ENCODE data around the gene ELFN2.

ELFN2 gene

GRCh38 chr22:37375801-37376200 lies 51.5 kb downstream of the ELFN2 start:
- POLR2A ChIA-PET: no interaction called here

GRCh38 chr22:37374571-37374970 lies 52.7 kb downstream of the ELFN2 start:
- ChIA-PET POLR2A (no interaction called here), CTCF (no interaction called here)
- no peak for TF ChIP-seq FOXK2 (IDR thresholded peaks at IDR 0.05)
- no peak for DNase-seq (ENCODE audit: extremely low spot score)

More at GRCh38 chr22:37375801-37376200, 51.5 kb downstream of the ELFN2 start:
- DNase-seq (ENCODE audit: extremely low spot score): no peak
- CTCF ChIA-PET: no interaction called here
- no peak for TF ChIP-seq HDGF (IDR thresholded peaks at IDR 0.05; ENCODE audit: borderline replicate concordance)
- no peak for TF ChIP-seq FOXK2 (IDR thresholded peaks at IDR 0.05)
- TF ChIP-seq TARDBP (IDR thresholded peaks at IDR 0.05): no peak
- no peak for TF ChIP-seq NFRKB (IDR thresholded peaks at IDR 0.05)
- TF ChIP-seq ZNF384 (IDR thresholded peaks at IDR 0.05): no peak
- no peak for TF ChIP-seq ELF4 (IDR thresholded peaks at IDR 0.05)
- no peak for TF ChIP-seq FOXA1 (IDR thresholded peaks at IDR 0.05)
- TF ChIP-seq PKNOX1 (IDR thresholded peaks at IDR 0.05): no peak
- no peak for TF ChIP-seq SP1 (IDR thresholded peaks at IDR 0.05)
- TF ChIP-seq CTBP1 (IDR thresholded peaks at IDR 0.05; ENCODE audit: borderline replicate concordance): no peak
- TF ChIP-seq FOXM1 (IDR thresholded peaks at IDR 0.05; ENCODE audit: borderline replicate concordance): no peak
- no peak for TF ChIP-seq SUZ12 (IDR thresholded peaks at IDR 0.05)
- no peak for TF ChIP-seq ARNT (IDR thresholded peaks at IDR 0.05)
- TF ChIP-seq BHLHE40 (IDR thresholded peaks at IDR 0.05; ENCODE audit: borderline replicate concordance): no peak
- TF ChIP-seq L3MBTL2 (conservative IDR thresholded peaks at IDR 0.05): no peak
- TF ChIP-seq LEF1 (IDR thresholded peaks at IDR 0.05; ENCODE audit: borderline replicate concordance): no peak

- no peak for DNase-seq (ENCODE audit: extremely low spot score)
- CTCF ChIA-PET: no interaction called here
- TF ChIP-seq FOXK2 (IDR thresholded peaks at IDR 0.05) (no peak), SP1 (IDR thresholded peaks at IDR 0.05) (no peak), SUZ12 (IDR thresholded peaks at IDR 0.05) (no peak), FOXA1 (IDR thresholded peaks at IDR 0.05) (no peak), NFRKB (IDR thresholded peaks at IDR 0.05) (no peak), PKNOX1 (IDR thresholded peaks at IDR 0.05) (no peak), ARNT (IDR thresholded peaks at IDR 0.05) (no peak), CTBP1 (IDR thresholded peaks at IDR 0.05; ENCODE audit: borderline replicate concordance) (no peak)
- POLR2A ChIA-PET: no interaction called here
Measured at GRCh38 chr22:37373451-37373850, 53.8 kb downstream of the ELFN2 start.

GRCh38 chr22:37371911-37372310 lies 55.4 kb downstream of the ELFN2 start:
- DNase-seq (ENCODE audit: extremely low spot score): no peak
- TF ChIP-seq FOXA1 (IDR thresholded peaks at IDR 0.05): no peak
- TF ChIP-seq FOXK2 (IDR thresholded peaks at IDR 0.05): no peak
- TF ChIP-seq SUZ12 (IDR thresholded peaks at IDR 0.05): no peak
- no peak for TF ChIP-seq HDGF (IDR thresholded peaks at IDR 0.05; ENCODE audit: borderline replicate concordance)
- TF ChIP-seq FOXM1 (IDR thresholded peaks at IDR 0.05; ENCODE audit: borderline replicate concordance): no peak
- no peak for TF ChIP-seq ARNT (IDR thresholded peaks at IDR 0.05)
- no peak for TF ChIP-seq TARDBP (IDR thresholded peaks at IDR 0.05)
- TF ChIP-seq SP1 (IDR thresholded peaks at IDR 0.05): no peak
- TF ChIP-seq LEF1 (IDR thresholded peaks at IDR 0.05; ENCODE audit: borderline replicate concordance): no peak
- no peak for TF ChIP-seq ZNF384 (IDR thresholded peaks at IDR 0.05)
- TF ChIP-seq ELF4 (IDR thresholded peaks at IDR 0.05): no peak
- no peak for TF ChIP-seq BHLHE40 (IDR thresholded peaks at IDR 0.05; ENCODE audit: borderline replicate concordance)
- no peak for TF ChIP-seq PKNOX1 (IDR thresholded peaks at IDR 0.05)
- no peak for TF ChIP-seq CTBP1 (IDR thresholded peaks at IDR 0.05; ENCODE audit: borderline replicate concordance)
- no peak for TF ChIP-seq L3MBTL2 (conservative IDR thresholded peaks at IDR 0.05)
- no peak for TF ChIP-seq NFRKB (IDR thresholded peaks at IDR 0.05)
- ChIA-PET CTCF (no interaction called here), POLR2A (no interaction called here)

DNA sequence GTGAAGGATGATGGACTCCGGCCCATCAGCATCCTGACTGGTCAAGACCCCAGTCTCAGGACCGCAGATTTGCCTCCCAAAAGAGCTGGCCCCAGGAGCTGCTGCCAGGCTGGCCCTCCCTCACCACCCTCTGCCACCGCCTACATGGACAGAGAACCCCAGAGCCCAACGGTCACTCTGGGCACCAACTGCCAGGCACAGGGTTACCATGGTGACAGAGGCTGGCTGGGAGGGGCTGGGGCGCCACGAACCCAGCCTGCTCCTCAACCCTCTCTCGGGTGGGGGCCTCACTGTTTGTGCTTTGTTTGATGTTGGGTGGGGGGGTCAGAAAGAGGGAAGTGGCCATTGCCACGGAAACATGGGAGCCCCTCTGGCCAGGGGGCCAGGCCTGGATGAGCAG lies 55.8 kb downstream of the ELFN2 start:
- POLR2A ChIA-PET: no interaction called here
- CTCF ChIA-PET: interaction anchor here (0.6 kb wide), 1 partner anchor 356 kb away, joined by 5 read pairs; no protein-coding TSS in a partner anchor
- no peak for TF ChIP-seq TARDBP (IDR thresholded peaks at IDR 0.05)
- no peak for DNase-seq (ENCODE audit: extremely low spot score)

DNA sequence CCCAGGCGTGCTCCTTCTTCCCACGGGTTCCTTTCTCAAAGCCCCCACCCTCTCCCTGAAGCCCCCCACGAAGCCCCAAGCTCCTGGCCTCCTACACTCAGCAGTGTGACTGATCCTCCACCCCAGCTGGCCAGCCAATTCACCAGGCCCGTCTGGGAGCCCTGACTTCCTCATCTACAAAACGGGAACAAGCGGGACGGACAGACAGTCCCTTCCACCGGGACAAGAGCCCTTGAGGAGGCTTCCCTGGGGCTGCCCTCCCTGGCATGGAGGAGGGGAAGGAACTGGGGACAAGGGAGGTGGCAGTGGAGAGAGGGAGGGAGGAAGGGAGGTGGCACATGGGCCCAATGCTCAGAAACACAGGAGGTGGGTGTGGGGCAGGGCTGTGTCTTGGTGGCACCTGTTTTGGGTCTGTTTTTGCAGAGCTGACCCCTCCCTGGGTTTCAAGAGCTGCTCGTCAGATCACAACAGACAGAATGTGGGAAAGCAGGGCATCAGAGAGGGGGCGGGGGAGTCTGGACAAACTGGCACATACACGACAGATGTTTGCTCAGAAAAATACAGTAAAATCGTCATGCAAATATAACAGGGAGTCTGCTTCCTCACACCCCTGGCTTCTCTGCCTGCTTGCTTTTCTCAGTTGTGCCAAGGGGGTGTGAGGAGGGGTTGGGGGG lies 56.8 kb downstream of the ELFN2 start:
- TF ChIP-seq FOXA1 (IDR thresholded peaks at IDR 0.05) (no peak), ZNF384 (IDR thresholded peaks at IDR 0.05) (no peak), NFRKB (IDR thresholded peaks at IDR 0.05) (no peak), HDGF (IDR thresholded peaks at IDR 0.05; ENCODE audit: borderline replicate concordance) (no peak), ELF4 (IDR thresholded peaks at IDR 0.05) (no peak), TARDBP (IDR thresholded peaks at IDR 0.05) (no peak), ARNT (IDR thresholded peaks at IDR 0.05) (no peak), CTBP1 (IDR thresholded peaks at IDR 0.05; ENCODE audit: borderline replicate concordance) (no peak), SUZ12 (IDR thresholded peaks at IDR 0.05) (no peak), SP1 (IDR thresholded peaks at IDR 0.05) (no peak), FOXK2 (IDR thresholded peaks at IDR 0.05) (no peak), LEF1 (IDR thresholded peaks at IDR 0.05; ENCODE audit: borderline replicate concordance) (no peak)
- ChIA-PET CTCF (no interaction called here), POLR2A (no interaction called here)
- no peak for DNase-seq (ENCODE audit: extremely low spot score)

DNA sequence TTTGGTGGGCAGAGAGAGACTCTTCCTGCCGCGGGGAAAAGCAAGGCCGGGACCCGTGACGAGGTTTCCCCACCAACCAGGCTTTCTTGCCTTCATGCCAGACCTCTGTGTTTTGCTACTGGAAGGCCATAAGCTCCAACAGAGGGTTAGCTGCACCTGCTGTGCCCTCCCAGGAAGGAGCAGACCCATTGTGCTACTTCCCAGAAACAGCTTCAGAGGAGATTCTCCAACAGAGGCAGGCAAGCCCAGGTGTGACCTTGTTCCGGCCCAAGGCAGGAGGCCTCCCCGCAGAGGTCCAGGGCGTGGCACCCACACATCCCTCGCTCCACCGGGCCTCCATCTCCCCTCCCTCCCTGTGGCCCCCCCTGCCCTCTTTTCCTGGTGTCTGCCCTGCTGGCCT lies 57.8 kb downstream of the ELFN2 start:
- DNase-seq (ENCODE audit: extremely low spot score): no peak
- TF ChIP-seq BHLHE40 (IDR thresholded peaks at IDR 0.05; ENCODE audit: borderline replicate concordance): no peak
- TF ChIP-seq ZNF384 (IDR thresholded peaks at IDR 0.05): no peak
- no peak for TF ChIP-seq ELF4 (IDR thresholded peaks at IDR 0.05)
- TF ChIP-seq SUZ12 (IDR thresholded peaks at IDR 0.05): no peak
- ChIA-PET POLR2A (interaction anchor here (1.4 kb wide), 1 partner anchor 9 kb away, joined by 3 read pairs; no protein-coding TSS in a partner anchor), CTCF (no interaction called here)
